Fibroblast of villous mesenchyme (primary cell): ENCODE measurements around the gene CA7. TPM values are rescaled to one million over a fixed set of nuclear protein-coding genes. Genes with fewer than 3 reads are reported as not detected.
"Not testable (repeated sequence)": the region's sequence is repeated elsewhere in the genome, so short reads cannot be mapped to it uniquely, and the experiment has no call there.

Source experiments
- DNase-seq: peaks from one replicate; pipeline ENCODE4 v3.0.0-alpha.2; 2010; ENCODE audit warnings: low read depth
- H3K4me3 ChIP-seq: 2 replicates; pipeline ENCODE4 v1.5.1; 2011; ENCODE audit warnings: low read depth, mild to moderate bottlenecking, low read length
- total RNA-seq: library from RNA; depleted of rRNA; stranded (reverse); fragments of >200 nt; gene quantifications from 2 replicates; pipeline ENCODE4 v1.2.3, GENCODE V29; 2012
- TF ChIP-seq, protein P1 (sequence below): IDR thresholded peaks from 2 replicates; pipeline ENCODE4 v1.5.1; 2012; ENCODE audit warnings: low read depth, mild to moderate bottlenecking, low read length; ENCODE audit not compliant: insufficient read depth

Gene CA7
- total RNA-seq, 1 donor: not detected

DNA sequence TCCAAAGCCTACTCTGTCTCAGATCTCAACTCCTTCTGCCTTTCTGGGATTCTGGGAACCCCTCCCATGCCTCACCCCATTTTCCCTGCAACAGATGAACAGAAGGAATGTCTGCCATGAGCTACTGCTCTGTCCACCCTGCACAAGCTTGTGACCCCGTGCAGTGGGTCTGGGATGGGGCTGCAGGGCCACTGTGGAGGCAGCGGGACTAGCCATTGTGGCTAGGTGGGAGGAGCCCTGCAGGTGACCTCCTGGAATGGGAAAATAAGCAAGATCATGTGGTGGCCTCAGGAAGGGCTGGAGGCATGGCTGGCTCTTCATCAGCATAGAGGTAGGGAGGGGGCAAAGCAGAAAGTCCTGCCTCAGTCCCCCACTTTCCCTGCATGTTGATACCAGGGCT is 49.8 kb downstream of the CA7 start:
- no peak overlapping the region for H3K4me3 ChIP-seq
- TF ChIP-seq, protein P1, sequence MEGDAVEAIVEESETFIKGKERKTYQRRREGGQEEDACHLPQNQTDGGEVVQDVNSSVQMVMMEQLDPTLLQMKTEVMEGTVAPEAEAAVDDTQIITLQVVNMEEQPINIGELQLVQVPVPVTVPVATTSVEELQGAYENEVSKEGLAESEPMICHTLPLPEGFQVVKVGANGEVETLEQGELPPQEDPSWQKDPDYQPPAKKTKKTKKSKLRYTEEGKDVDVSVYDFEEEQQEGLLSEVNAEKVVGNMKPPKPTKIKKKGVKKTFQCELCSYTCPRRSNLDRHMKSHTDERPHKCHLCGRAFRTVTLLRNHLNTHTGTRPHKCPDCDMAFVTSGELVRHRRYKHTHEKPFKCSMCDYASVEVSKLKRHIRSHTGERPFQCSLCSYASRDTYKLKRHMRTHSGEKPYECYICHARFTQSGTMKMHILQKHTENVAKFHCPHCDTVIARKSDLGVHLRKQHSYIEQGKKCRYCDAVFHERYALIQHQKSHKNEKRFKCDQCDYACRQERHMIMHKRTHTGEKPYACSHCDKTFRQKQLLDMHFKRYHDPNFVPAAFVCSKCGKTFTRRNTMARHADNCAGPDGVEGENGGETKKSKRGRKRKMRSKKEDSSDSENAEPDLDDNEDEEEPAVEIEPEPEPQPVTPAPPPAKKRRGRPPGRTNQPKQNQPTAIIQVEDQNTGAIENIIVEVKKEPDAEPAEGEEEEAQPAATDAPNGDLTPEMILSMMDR: no peak
- no peak for DNase-seq

DNA sequence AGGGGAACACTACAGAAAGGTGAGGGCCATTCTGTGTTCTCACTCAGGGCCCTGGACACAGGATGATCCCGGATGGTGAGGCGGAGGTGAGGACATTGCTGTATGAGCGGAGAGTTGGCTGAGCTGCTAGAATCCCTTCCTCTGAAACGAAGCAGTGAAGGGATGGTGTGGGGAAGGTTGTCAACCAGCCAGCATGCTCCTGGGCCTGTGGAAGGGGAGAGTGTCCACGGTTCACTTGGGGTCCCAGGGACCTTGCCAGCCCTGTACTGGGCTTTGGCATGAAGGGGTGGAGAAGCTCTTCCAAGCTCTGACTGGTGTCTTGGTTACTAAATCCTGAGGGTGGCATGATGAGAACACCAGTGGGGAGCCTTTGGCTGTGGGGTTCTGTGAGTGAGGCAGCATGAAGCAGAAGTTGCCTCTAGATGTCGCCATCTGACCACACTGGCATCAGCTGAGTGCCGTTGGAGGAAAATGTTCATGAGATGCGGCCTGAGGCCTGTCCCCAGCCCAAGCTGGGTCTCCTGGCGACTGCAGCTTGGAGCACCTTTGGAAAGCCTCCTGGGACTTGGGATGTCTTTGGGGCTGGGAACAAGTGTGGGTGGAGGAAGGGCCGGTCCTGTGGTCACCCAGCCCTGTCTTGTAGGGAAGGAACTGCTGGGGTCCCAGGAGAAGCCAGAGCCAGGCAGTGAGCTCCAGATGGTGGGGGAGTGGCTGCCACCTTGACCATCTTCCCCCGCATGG is 50.9 kb downstream of the CA7 start:
- peak; percentile 82 for DNase-seq
- no peak overlapping the region for H3K4me3 ChIP-seq
- TF ChIP-seq, protein P1: peak; percentile 84

DNA sequence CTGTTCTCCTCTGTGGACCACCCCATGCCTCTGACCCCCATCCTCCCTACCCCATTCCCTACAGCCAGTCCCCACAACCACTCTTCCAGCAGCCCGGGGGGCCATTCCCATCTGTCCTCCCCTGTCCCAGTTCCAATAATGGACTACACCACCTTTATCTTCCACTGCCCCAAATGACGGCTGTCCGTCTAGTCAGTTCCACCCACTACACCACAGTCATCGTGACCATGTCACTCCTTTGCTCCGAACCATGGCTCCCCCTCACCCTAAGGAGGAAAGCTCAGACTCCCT is 51.4 kb downstream of the CA7 start:
- no peak overlapping the region for H3K4me3 ChIP-seq
- no peak for DNase-seq
- TF ChIP-seq, protein P1: no peak

- no peak for DNase-seq
These were observed 51.8 kb downstream of the CA7 start for GRCh38 chr16:66895999-66896398.

DNA sequence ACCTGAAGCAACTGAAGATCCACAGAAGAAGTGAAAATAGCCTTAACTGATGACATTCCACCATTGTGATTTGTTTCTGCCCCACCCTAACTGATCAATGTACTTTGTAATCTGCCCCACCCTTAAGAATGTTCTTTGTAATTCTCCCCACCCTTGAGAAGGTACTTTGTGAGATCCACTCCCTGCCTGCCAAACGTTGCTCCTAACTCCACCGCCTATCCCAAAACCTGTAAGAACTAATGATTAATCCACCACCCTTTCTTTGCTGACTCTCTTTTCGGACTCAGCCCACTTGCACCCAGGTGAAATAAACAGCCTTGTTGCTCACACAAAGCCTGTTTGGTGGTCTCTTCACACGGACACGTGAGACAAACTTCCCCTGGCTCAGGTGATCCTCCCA is 52.5 kb downstream of the CA7 start:
- not testable (repeated sequence) for H3K4me3 ChIP-seq, DNase-seq

More at GRCh38 chr16:66895999-66896398, 51.8 kb downstream of the CA7 start:
- H3K4me3 ChIP-seq: no peak overlapping the region
- TF ChIP-seq, protein P1: no peak

DNA sequence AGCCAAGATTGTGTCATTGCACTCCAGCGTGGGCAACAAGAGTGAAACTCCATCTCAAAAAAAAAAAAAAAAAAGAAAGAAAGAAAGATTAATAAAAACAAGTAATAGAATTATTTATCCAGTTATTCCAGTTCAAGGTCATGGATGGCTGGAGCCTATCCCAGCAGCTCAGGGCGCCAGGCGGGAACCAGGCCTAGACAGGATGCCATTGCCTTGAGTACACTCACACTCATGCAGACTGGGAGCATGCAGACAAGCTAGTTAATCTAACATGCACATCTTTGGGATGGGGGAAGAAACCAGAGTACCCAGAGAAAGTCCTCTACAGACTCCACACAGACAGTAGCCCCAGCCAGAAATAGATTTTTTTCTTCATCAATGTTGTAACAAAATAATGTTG is 54.0 kb downstream of the CA7 start:
- DNase-seq: no peak
- TF ChIP-seq, protein P1: no peak
- H3K4me3 ChIP-seq: no peak overlapping the region

DNA sequence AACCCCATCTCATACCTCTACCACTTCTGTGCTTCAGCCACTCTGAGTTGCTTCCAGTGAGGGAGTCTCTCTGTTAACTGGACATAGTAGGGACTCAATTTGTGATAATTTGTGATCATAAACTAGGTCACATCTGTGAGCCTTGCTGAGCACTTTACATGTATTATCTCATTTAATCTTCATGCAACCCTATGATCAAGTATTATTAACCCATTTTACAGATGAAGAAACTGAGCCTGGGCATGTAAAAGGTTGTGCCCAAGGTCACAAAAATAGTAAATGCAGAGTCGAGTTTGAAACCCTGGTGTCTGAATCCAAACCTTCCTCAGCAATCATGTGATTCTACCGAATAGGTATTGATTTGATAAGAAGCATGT is 54.7 kb downstream of the CA7 start:
- no peak overlapping the region for H3K4me3 ChIP-seq
- DNase-seq: no peak
- TF ChIP-seq, protein P1: no peak
